CD4-positive, alpha-beta T cell (primary cell): ENCODE results near the gene ZFX. TPM values are rescaled to one million over a fixed set of nuclear protein-coding genes. Genes with fewer than 3 reads are reported as not detected.

Experiments
- ATAC-seq: fragments of 200-7000 bp; cut with Tn5 transposase; one replicate; pipeline ENCODE4 v1.10.0; 2022; ENCODE audit warnings: mild to moderate bottlenecking; ENCODE audit not compliant: poor library complexity
- CTCF ChIA-PET: fragments of 350-600 bp; sonication (Branson Sonifier 250); formaldehyde crosslinking; loops from one replicate; lab custom pipeline; 2021; ENCODE audit warnings: antibody characterized with exemption, inconsistent platforms; lab: Charles Lee
- POLR2A ChIA-PET: fragments of 350-600 bp; sonication (Branson Sonifier 250); formaldehyde crosslinking; loops from one replicate; lab custom pipeline; 2021; ENCODE audit warnings: antibody characterized with exemption, inconsistent platforms; lab: Charles Lee
- DNase-seq, 14 experiments: peaks; one replicate each; pipeline ENCODE4 v3.0.0-alpha.2; 2013 to 2020; ENCODE audit warnings: mixed read lengths in 2 of 14
- H3K27ac ChIP-seq, 2 donors: one replicate each; pipeline versions ENCODE4 v1.5.1 to v1.7.0; 2013; ENCODE audit warnings: low read length in 2 of 2, low read depth in 1 of 2, mild to moderate bottlenecking in 1 of 2
- H3K27me3 ChIP-seq, 2 experiments: 1 replicate in 1 of 2; 2 replicates in 1 of 2; pipeline versions ENCODE4 v1.6.1 to v1.7.0; 2013; ENCODE audit warnings: low read length in 2 of 2, control low read depth in 1 of 2, mild to moderate bottlenecking in 1 of 2, moderate library complexity in 1 of 2; ENCODE audit not compliant: insufficient read depth in 2 of 2, control insufficient read depth in 1 of 2
- H3K36me3 ChIP-seq: one replicate; pipeline ENCODE4 v1.6.1; 2013; ENCODE audit warnings: low read length, control low read depth; ENCODE audit not compliant: insufficient read depth
- H3K4me1 ChIP-seq: one replicate; pipeline ENCODE4 v1.6.1; 2013; ENCODE audit warnings: low read length, control low read depth; ENCODE audit not compliant: insufficient read depth
- H3K4me3 ChIP-seq: one replicate; pipeline ENCODE4 v1.5.1; 2013; ENCODE audit warnings: mild to moderate bottlenecking, low read length, moderate library complexity
- H3K9me3 ChIP-seq, 2 experiments: 1 replicate in 1 of 2; 2 replicates in 1 of 2; pipeline versions ENCODE4 v1.6.1 to v1.7.0; 2013; ENCODE audit warnings: low read length in 2 of 2, mild to moderate bottlenecking in 2 of 2, control low read depth in 1 of 2, moderate library complexity in 1 of 2; ENCODE audit not compliant: control insufficient read depth in 1 of 2, insufficient read depth in 1 of 2
- H3K27ac Mint-ChIP-seq: one replicate; pipeline ENCODE4 v1.8.0; 2020; ENCODE audit warnings: mixed read lengths
- H3K27me3 Mint-ChIP-seq: one replicate; pipeline ENCODE4 v1.8.0; 2021; ENCODE audit warnings: mixed read lengths
- H3K36me3 Mint-ChIP-seq: one replicate; pipeline ENCODE4 v1.8.0; 2021; ENCODE audit warnings: low read depth, mixed read lengths
- H3K4me1 Mint-ChIP-seq: one replicate; pipeline ENCODE4 v1.8.0; 2021; ENCODE audit warnings: low read depth, mixed read lengths
- H3K4me3 Mint-ChIP-seq: one replicate; pipeline ENCODE4 v1.8.0; 2020; ENCODE audit warnings: mild to moderate bottlenecking, mixed read lengths
- H3K9me3 Mint-ChIP-seq: one replicate; pipeline ENCODE4 v1.8.0; 2020; ENCODE audit warnings: mixed read lengths
- intact Hi-C, 2 experiments: fragments of 100-400 bp; cut with DNase I in 1 of 2; cut with micrococcal nuclease in 1 of 2; formaldehyde crosslinking; loops; one replicate each; pipeline versions ENCODE4 v1.15.1 to v1.9.0; 2023 to 2025; cut with DNase I, micrococcal nuclease
- total RNA-seq, 174 experiments: library from RNA in 2 of 174; stranded (reverse) in 2 of 174; gene quantifications; one replicate each; pipeline ENCODE4 v1.2.3 and lab custom pipeline; 2021 to 2026
- TF ChIP-seq, protein P1 (sequence below): fragments of 200-600 bp; IDR thresholded peaks from one replicate; pipeline ENCODE4 v1.8.0; 2022; ENCODE audit warnings: antibody characterized with exemption, mild to moderate bottlenecking

Gene ZFX
- total RNA-seq, 2 experiments from 2014 or later: 44.2 to 50.1 TPM

DNA sequence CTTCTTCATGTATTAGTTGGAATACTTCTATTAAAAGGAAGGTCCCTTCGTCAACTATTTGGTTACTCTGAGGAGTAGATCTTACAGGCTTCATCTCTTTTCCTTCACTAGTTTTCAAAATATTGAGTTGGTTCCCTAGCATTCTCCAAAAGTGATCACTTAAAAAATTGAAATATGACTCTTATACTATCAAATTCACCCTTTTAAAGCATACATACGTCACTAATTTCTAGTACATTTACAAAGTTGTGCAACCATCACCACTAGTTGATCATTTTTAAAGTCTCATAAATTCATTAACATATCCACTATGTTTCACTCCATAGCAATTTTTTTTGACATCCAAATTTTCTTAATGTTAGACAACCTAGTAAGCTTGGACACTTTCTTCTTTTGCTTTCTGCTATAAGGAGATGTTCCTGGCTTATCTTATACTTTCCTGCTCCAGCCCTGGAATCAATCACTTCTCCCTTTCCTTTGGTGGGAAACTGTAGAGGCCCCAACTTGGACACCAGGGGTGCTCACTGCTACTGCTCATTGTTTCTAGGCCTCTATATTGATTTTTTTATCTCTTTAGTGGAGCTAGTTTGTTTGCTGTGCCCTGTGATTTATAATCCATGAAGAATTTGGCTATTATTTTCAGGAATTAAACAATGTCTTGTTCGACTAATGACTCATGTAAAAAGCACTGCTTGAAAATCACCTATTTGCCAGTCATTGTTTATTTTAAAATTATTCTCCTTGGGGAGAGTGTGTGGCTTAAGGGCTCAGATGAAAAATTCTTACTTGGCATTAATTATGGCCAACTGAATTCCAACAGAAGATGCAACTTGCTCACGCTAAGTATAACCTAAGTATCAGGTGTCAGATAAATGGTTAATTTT, 4.0 kb upstream of the ZFX start:
- H3K9me3 Mint-ChIP-seq: no peaks in the 10 kb centered on the region
- H3K27ac Mint-ChIP-seq: peak overlapping the region; percentile 67
- H3K4me1 Mint-ChIP-seq: peaks cover 40% of the 10 kb centered on the region
- H3K27ac ChIP-seq: no peak overlapping the region
- ATAC-seq (no peak), DNase-seq (no peak)
- H3K36me3 ChIP-seq: no peaks in the 10 kb centered on the region
- no peak overlapping the region for H3K4me3 ChIP-seq
- peaks cover 1% of the 10 kb centered on the region for H3K36me3 Mint-ChIP-seq
- CTCF ChIA-PET: interaction anchor here (0.6 to 1.1 kb wide), 3 partner anchors 49 to 91 kb away, joined by 3 to 5 read pairs (median 3); partner anchors contain the start of gene EIF2S3
- H3K27me3 ChIP-seq: no peaks in the 10 kb centered on the region
- no peaks in the 10 kb centered on the region for H3K27me3 Mint-ChIP-seq
- intact Hi-C loops: loop anchor here in 1 of 2 experiments (10.0 kb wide), 1 partner anchor 361 kb away; the partner anchor contains the start of gene SAT1
- H3K9me3 ChIP-seq: no peaks in the 10 kb centered on the region
- H3K4me1 ChIP-seq: peaks cover 11% of the 10 kb centered on the region
- TF ChIP-seq, protein P1, sequence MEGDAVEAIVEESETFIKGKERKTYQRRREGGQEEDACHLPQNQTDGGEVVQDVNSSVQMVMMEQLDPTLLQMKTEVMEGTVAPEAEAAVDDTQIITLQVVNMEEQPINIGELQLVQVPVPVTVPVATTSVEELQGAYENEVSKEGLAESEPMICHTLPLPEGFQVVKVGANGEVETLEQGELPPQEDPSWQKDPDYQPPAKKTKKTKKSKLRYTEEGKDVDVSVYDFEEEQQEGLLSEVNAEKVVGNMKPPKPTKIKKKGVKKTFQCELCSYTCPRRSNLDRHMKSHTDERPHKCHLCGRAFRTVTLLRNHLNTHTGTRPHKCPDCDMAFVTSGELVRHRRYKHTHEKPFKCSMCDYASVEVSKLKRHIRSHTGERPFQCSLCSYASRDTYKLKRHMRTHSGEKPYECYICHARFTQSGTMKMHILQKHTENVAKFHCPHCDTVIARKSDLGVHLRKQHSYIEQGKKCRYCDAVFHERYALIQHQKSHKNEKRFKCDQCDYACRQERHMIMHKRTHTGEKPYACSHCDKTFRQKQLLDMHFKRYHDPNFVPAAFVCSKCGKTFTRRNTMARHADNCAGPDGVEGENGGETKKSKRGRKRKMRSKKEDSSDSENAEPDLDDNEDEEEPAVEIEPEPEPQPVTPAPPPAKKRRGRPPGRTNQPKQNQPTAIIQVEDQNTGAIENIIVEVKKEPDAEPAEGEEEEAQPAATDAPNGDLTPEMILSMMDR: no peak
- peak overlapping the region; percentile 43 for H3K4me3 Mint-ChIP-seq
- POLR2A ChIA-PET: interaction anchor here (0.9 to 1.2 kb wide), 3 partner anchors 91 to 120 kb away, joined by 3 to 10 read pairs (median 4); partner anchors contain the start of gene EIF2S3

DNA sequence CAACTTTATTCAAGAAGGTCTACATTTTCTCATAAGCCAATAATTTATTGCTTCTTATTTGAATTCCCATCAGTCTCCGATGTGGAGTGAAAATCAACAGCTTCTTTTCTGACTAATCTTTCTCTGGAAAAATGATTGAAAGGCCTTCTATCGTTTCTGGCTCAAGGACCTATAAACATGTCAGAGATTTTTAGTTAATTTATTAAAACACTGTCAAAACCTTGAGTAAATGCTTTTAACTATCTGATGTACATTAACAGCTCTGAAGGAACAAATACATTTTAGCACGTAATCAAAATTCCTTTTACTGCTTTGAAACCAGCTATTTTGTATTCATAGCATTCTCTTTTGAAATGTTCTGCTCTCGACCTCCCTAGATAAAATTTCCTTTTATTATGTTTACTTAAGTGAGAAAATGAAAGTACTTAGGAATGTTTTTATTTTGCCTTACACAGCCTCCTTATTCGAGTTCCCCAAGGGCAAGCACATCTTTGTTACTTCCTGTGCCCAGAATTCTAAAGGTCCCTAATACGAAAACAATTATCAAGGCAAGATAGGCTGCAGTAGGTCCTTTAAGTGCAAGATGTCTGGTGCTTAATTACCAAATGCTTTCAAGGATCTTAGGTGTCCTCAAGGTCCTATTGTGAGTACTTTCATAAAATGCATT, 3.1 kb upstream of the ZFX start:
- H3K36me3 Mint-ChIP-seq: peaks cover 9% of the 10 kb centered on the region
- Histone ChIP-seq H3K27ac (no peak overlapping the region), H3K4me1 (peaks cover 16% of the 10 kb centered on the region), H3K4me3 (no peak overlapping the region), H3K9me3 (no peaks in the 10 kb centered on the region), H3K27me3 (no peaks in the 10 kb centered on the region), H3K36me3 (no peaks in the 10 kb centered on the region)
- H3K4me3 Mint-ChIP-seq: peak overlapping the region; percentile 51
- ChIA-PET CTCF (interaction anchor here (0.6 to 0.9 kb wide), 2 partner anchors 48 to 92 kb away, joined by 3 to 5 read pairs; partner anchors contain the start of gene EIF2S3), POLR2A (interaction anchor here (0.9 to 1.2 kb wide), 2 partner anchors 92 to 121 kb away, joined by 3 to 4 read pairs; partner anchors contain the start of gene EIF2S3)
- ATAC-seq (no peak), DNase-seq (no peak)
- H3K27me3 Mint-ChIP-seq: no peaks in the 10 kb centered on the region
- H3K9me3 Mint-ChIP-seq: no peaks in the 10 kb centered on the region
- H3K27ac Mint-ChIP-seq: peak overlapping the region; percentile 93
- intact Hi-C loops: loop anchor here in 1 of 2 experiments (10.0 kb wide), 1 partner anchor 362 kb away; the partner anchor contains the start of gene SAT1
- peaks cover 47% of the 10 kb centered on the region for H3K4me1 Mint-ChIP-seq
- TF ChIP-seq, protein P1: no peak

DNA sequence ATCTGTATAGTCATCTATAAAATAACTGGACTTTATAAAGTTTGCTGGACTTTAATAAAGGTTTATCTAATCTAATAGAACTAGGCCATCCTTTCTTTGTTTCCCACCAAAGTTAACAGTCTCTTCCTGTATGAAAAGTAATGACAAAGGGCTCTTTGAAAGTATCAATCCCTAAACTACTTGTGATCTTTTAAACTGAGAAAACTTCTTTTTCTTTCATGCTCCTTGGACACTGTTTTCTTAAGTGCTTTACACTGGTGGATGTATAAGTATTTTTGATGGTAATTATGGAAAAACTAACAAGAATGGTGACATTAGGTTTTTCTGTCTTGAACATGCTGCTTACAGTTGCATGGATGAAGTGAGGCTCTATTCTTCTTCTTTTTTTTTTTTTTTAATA, 2.4 kb upstream of the ZFX start:
- peaks cover 48% of the 10 kb centered on the region for H3K4me1 Mint-ChIP-seq
- peaks cover 9% of the 10 kb centered on the region for H3K36me3 Mint-ChIP-seq
- ChIA-PET CTCF (no interaction called here), POLR2A (interaction anchor here (3.5 kb wide), 1 partner anchor 93 kb away, joined by 30 read pairs; the partner anchor contains the start of gene EIF2S3)
- Histone ChIP-seq H3K9me3 (no peaks in the 10 kb centered on the region), H3K4me3 (no peak overlapping the region), H3K27ac (no peak overlapping the region), H3K27me3 (no peaks in the 10 kb centered on the region), H3K36me3 (no peaks in the 10 kb centered on the region), H3K4me1 (peaks cover 23% of the 10 kb centered on the region)
- intact Hi-C loops: loop anchor here in 1 of 2 experiments (10.0 kb wide), 1 partner anchor 362 kb away; the partner anchor contains the start of gene SAT1
- H3K27ac Mint-ChIP-seq: peak overlapping the region; percentile 93
- TF ChIP-seq, protein P1: no peak
- no peaks in the 10 kb centered on the region for H3K27me3 Mint-ChIP-seq
- DNase-seq (no peak), ATAC-seq (no peak)
- H3K9me3 Mint-ChIP-seq: no peaks in the 10 kb centered on the region
- H3K4me3 Mint-ChIP-seq: peak overlapping the region; percentile 78
